Measurements from ENCODE around the gene UBE2M.
A peak's percentile ranks its signal among the peaks of the same experiment; 100 is the strongest.
"Not testable (repeated sequence)": the region's sequence is repeated elsewhere in the genome, so short reads cannot be mapped to it uniquely, and the experiment has no call there.

UBE2M gene

DNA sequence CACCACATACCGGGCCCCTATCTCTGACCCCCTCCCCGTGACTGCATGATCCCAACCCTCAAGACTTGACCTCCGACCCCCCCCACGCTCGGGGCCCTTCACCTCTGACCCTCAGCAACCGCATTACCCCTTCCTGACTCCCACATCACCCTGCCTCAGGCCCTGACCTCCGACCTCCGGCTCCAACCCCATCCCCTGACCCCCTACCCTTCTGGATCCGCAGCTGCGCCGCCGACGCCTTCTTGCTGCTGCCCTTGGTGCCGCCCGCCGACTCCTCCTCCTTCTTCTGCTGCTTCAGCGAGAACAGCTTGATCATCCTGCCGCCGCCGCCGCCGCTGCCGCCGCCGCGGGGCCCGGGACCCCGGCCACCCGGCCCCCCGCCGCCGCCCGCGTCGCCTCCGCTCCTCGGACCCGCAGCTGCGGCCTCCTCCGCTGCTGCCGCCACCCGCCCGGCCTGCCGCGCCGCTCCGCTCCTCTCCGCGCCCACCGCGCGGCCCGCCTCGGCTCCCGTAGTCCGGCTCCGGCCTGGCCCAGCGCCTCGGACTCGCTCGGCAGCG lies at the start of gene UBE2M:
Gene UBE2M, minus strand, starts transcription at position 546 of the 557 bp plus-strand sequence. Its CDS starts 230 bp downstream, at position 316.
- ChIA-PET POLR2A (ENCODE audit: low non-redundant PET) (interaction anchor here (0.9 kb wide), 1 partner anchor 14 kb away, joined by 4 read pairs; the partner anchor contains the start of gene TRIM28), CTCF (interaction anchor here (0.6 to 0.7 kb wide), 2 partner anchors 8 to 40 kb away, joined by 3 to 5 read pairs; no protein-coding TSS in a partner anchor)
- TF ChIP-seq CTCF (conservative IDR thresholded peaks at IDR 0.05; ENCODE audit: low read depth) = no peak
- H3K27ac ChIP-seq = peak within 1 kb of the TSS; percentile 100
- no peak for DNase-seq (ENCODE audit: low spot score)

- CTCF ChIA-PET; POLR2A ChIA-PET (ENCODE audit: low non-redundant PET); H3K27ac ChIP-seq; DNase-seq (ENCODE audit: low spot score): not testable (repeated sequence)
These were observed 48.8 kb upstream of the UBE2M start for GRCh38 chr19:58607213-58607612.

DNA sequence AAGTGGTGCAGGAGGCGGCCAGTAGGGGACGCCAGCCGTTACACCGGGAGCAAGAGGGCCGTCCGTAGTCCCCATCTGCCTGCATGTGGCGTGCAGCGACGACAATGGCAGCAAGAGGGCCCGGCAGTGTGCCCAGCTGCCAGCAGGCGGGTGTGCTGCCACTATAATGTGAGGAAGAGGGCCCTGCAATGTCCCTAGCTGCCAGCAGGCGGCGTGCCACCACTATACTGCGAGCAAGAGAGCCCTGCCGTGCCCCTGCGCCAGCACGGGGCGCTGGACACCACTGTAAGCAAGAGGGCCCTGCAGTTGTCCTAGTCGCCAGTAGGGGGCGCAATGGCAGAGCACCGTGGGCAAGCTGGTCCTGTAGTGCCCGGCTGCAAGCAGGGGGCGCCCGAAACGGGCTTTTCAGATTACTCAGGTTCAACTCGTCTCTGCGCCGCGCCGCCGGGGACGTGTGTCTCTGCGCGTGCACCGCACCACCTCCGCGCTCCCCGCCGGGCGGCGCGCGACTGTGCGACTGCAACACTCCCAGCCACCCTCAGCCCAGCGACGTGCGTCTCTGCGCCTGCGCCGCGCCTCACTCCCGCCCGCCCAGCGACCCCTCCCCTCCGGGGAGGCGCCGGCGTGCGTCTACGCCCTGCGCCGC lies 48.0 kb upstream of the UBE2M start:
- CTCF ChIA-PET; POLR2A ChIA-PET (ENCODE audit: low non-redundant PET): not testable (repeated sequence)

GRCh38 chr19:58586133-58586765 lies 27.8 kb upstream of the UBE2M start:
- H3K27ac ChIP-seq = 0 out of 2 replicates have a peak overlapping the region, but pooled peaks have one; percentile 16
- POLR2A ChIA-PET (ENCODE audit: low non-redundant PET) = no interaction called here
- no peak for DNase-seq (ENCODE audit: low spot score)
- no peak for TF ChIP-seq CTCF (conservative IDR thresholded peaks at IDR 0.05; ENCODE audit: low read depth)
- CTCF ChIA-PET = no interaction called here

More for the DNA sequence above, 48.0 kb upstream of the UBE2M start:
- not testable (repeated sequence) for DNase-seq (ENCODE audit: low spot score); H3K27ac ChIP-seq
- TF ChIP-seq CTCF (conservative IDR thresholded peaks at IDR 0.05; ENCODE audit: low read depth) = 0 out of 2 replicates have a peak, but pooled peaks have one; percentile 18

- POLR2A ChIA-PET (ENCODE audit: low non-redundant PET) = no interaction called here
- H3K27ac ChIP-seq = 0 out of 2 replicates have a peak overlapping the region, but pooled peaks have one; percentile 16
- CTCF ChIA-PET = no interaction called here
- TF ChIP-seq CTCF (conservative IDR thresholded peaks at IDR 0.05; ENCODE audit: low read depth) = no peak
- no peak for DNase-seq (ENCODE audit: low spot score)
These were observed 27.2 kb upstream of the UBE2M start for GRCh38 chr19:58585442-58586132.

DNA sequence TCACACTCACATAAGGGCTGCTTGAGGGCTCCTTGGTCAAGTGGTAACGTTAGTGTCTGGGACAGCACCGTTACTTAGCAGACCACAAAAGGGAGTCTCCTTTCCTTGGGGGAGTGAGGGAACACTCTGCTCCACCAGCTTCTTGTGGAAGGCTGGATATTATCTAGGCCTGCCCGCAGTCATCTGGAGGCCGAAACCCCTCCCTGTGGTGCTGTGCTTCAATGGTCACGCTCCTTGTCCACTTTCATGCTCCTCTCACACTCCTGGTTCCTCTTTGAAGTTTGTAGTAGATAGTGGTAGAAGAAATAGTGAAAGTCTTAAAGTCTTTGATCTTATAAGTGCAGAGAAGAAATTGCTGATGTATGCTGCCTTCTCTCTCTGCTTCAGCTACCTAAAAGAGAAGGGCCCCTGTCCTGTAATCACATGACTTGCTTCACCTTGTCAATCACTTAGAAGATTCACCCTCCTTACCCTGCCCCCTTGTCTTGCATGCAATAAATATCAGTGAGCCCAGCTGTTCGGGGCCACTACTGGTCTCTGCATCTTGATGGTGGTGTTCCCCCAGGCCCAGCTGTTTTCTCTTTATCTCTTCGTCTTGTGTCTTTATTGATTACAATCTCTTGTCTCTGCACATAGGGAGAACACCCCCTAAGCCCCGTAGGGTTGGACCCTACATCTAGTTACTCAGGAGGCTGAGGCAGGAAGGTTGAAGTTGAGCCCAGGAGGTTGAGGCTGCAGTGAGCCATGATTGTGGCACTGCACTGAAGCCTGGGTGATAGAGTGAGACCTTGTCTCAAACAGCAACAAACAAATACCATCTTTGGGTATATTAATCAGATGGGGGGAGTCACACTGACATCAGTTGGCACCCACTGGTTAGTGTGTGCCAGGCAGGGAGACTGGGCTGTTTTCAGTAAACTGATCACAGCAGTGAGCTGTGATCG lies 26.4 kb upstream of the UBE2M start:
- no peak for DNase-seq (ENCODE audit: low spot score)
- H3K27ac ChIP-seq = no peak overlapping the region
- no peak for TF ChIP-seq CTCF (conservative IDR thresholded peaks at IDR 0.05; ENCODE audit: low read depth)
- CTCF ChIA-PET = interaction anchor here (1.2 kb wide), 1 partner anchor 9 kb away, joined by 3 read pairs; no protein-coding TSS in a partner anchor
- POLR2A ChIA-PET (ENCODE audit: low non-redundant PET) = no interaction called here
